A549 (cell line): ENCODE measurements around the gene CAMTA1. TPM values are rescaled to one million over a fixed set of nuclear protein-coding genes. Genes with fewer than 3 reads are reported as not detected.

Source experiments
- ATAC-seq, 2 experiments: fragments of 200-7000 bp in 1 of 2; fragments of >200 bp in 1 of 2; cut with Nextera tagmentation in 1 of 2; cut with Tn5 transposase in 1 of 2; 3 replicates each; pipeline versions ENCODE4 v1.8.0 to v1.9.1; 2018 to 2020; ENCODE audit warnings: mild to moderate bottlenecking in 1 of 2, moderate library complexity in 1 of 2
- CTCF ChIA-PET: fragments of 300-600 bp; sonication (Branson Sonifier 250); formaldehyde crosslinking; extraction: SDS; loops from one replicate; lab custom pipeline; 2021; ENCODE audit warnings: antibody characterized with exemption, inconsistent platforms; lab: Yijun Ruan, JAX
- POLR2A ChIA-PET: fragments of 350-600 bp; formaldehyde crosslinking; extraction: SDS; loops from one replicate; lab custom pipeline; 2021; ENCODE audit warnings: antibody characterized with exemption, inconsistent platforms; lab: Yijun Ruan, JAX
- DNase-seq, 2 experiments: peaks; one replicate each; pipeline versions ENCODE4 v3.0.0 to v3.0.0-alpha.2; 2011 to 2016; ENCODE audit warnings: low read depth in 1 of 2, low spot score in 1 of 2
- FAIRE-seq: peaks from 2 replicates; lab custom pipeline; 2011; peaks lifted over from hg19 to GRCh38; lab: Jason Lieb, UNC
- H3K27ac ChIP-seq, 2 experiments: fragments of >200 bp; sonication (Bioruptor Twin); formaldehyde crosslinking; 3 replicates each; pipeline ENCODE4 v1.5.1; 2016 to 2017
- H3K4me1 ChIP-seq: fragments of >200 bp; sonication (Bioruptor Twin); formaldehyde crosslinking; 3 replicates; pipeline ENCODE4 v1.6.1; 2016
- H3K4me2 ChIP-seq: fragments of >200 bp; sonication (Bioruptor Twin); formaldehyde crosslinking; 3 replicates; pipeline ENCODE4 v1.6.1; 2016
- H3K4me3 ChIP-seq: fragments of >200 bp; sonication (Bioruptor Twin); formaldehyde crosslinking; 3 replicates; pipeline ENCODE4 v1.5.1; 2016
- H3K9me3 ChIP-seq: fragments of >200 bp; sonication (Bioruptor Twin); formaldehyde crosslinking; 3 replicates; pipeline ENCODE4 v1.6.1; 2016
- CEBPB ChIP-seq, 2 experiments: fragments of >200 bp in 1 of 2; sonication (Bioruptor Twin) in 1 of 2; formaldehyde crosslinking in 1 of 2; IDR thresholded peaks; 2 replicates each; pipeline ENCODE4 v1.6.1; 2012 to 2016
- CHD4 ChIP-seq: fragments of 200-600 bp; sonication (generic); IDR thresholded peaks from 2 replicates; pipeline ENCODE4 v1.6.1; 2016; ENCODE audit warnings: antibody characterized with exemption, mild to moderate bottlenecking, borderline replicate concordance
- CTCF ChIP-seq: fragments of >200 bp; sonication (Bioruptor Twin); formaldehyde crosslinking; IDR thresholded peaks from 3 replicates; pipeline ENCODE4 v1.5.1; 2016
- EHF ChIP-seq: fragments of 250-450 bp; sonication (Bioruptor Pico); IDR thresholded peaks from 2 replicates; pipeline ENCODE4 v1.5.0; 2020; ENCODE audit warnings: mild to moderate bottlenecking
- EHMT2 ChIP-seq: fragments of 200-600 bp; sonication (generic); IDR thresholded peaks from 2 replicates; pipeline ENCODE4 v1.6.1; 2016; ENCODE audit warnings: antibody characterized with exemption, low read depth, mild to moderate bottlenecking, moderate library complexity
- ESRRA ChIP-seq: fragments of 150-350 bp; IDR thresholded peaks from 2 replicates; pipeline ENCODE4 v1.6.1; 2014; ENCODE audit warnings: mild to moderate bottlenecking, low read length, borderline replicate concordance
- FOSL2 ChIP-seq, 2 experiments: fragments of 450-650 bp in 1 of 2; fragments of >200 bp in 1 of 2; sonication (Bioruptor Twin) in 1 of 2; formaldehyde crosslinking; IDR thresholded peaks; 2 replicates each; pipeline versions ENCODE4 v1.5.0 to v1.6.1; 2016 to 2020; ENCODE audit warnings: mild to moderate bottlenecking in 1 of 2, moderate library complexity in 1 of 2
- HES2 ChIP-seq: fragments of >200 bp; sonication (Bioruptor Twin); formaldehyde crosslinking; IDR thresholded peaks from 2 replicates; pipeline ENCODE4 v1.6.1; 2016
- HMGXB4 ChIP-seq: fragments of 250-450 bp; sonication (Bioruptor Pico); IDR thresholded peaks from 2 replicates; pipeline ENCODE4 v1.5.0; 2021; ENCODE audit warnings: mild to moderate bottlenecking, moderate library complexity, borderline replicate concordance
- HOXA7 ChIP-seq: fragments of 250-450 bp; sonication (Bioruptor Pico); IDR thresholded peaks from 2 replicates; pipeline ENCODE4 v1.5.0; 2020; ENCODE audit warnings: mild to moderate bottlenecking, moderate library complexity
- HOXB13 ChIP-seq: fragments of 250-450 bp; sonication (Bioruptor Pico); IDR thresholded peaks from 2 replicates; pipeline ENCODE4 v1.5.0; 2020; ENCODE audit warnings: low read depth, mild to moderate bottlenecking, moderate library complexity
- HOXB5 ChIP-seq: fragments of 250-450 bp; sonication (Bioruptor Pico); IDR thresholded peaks from 2 replicates; pipeline ENCODE4 v1.5.0; 2020; ENCODE audit warnings: mild to moderate bottlenecking, moderate library complexity
- KDM1A ChIP-seq: fragments of 200-600 bp; sonication (generic); IDR thresholded peaks from 2 replicates; pipeline ENCODE4 v1.6.1; 2016; ENCODE audit warnings: low read depth, mild to moderate bottlenecking
- MAX ChIP-seq: IDR thresholded peaks from 2 replicates; pipeline ENCODE4 v1.6.1; 2012
- MYC ChIP-seq: IDR thresholded peaks from 2 replicates; pipeline ENCODE4 v1.6.1; 2012; ENCODE audit warnings: mild to moderate bottlenecking, inconsistent platforms, low read length, improper control_type of control experiment, borderline replicate concordance
- NPAS2 ChIP-seq: fragments of 250-450 bp; sonication (Bioruptor Pico); IDR thresholded peaks from 2 replicates; pipeline ENCODE4 v1.8.0; 2022; ENCODE audit warnings: mild to moderate bottlenecking, moderate library complexity, borderline replicate concordance
- NR3C1 ChIP-seq: fragments of >200 bp; sonication (Bioruptor Twin); formaldehyde crosslinking; IDR thresholded peaks from 3 replicates; pipeline ENCODE4 v1.6.1; 2017
- PBX3 ChIP-seq: IDR thresholded peaks from 2 replicates; pipeline ENCODE4 v1.6.1; 2012
- PHF8 ChIP-seq: fragments of 200-600 bp; sonication (generic); IDR thresholded peaks from 2 replicates; pipeline ENCODE4 v1.6.1; 2016; ENCODE audit warnings: low read depth, mild to moderate bottlenecking, antibody characterized with exemption, moderate library complexity, borderline replicate concordance
- POLR2A ChIP-seq: IDR thresholded peaks from 2 replicates; pipeline ENCODE4 v1.6.1; 2012; ENCODE audit warnings: mild to moderate bottlenecking, low read length
- RCOR1 ChIP-seq: fragments of 150-350 bp; IDR thresholded peaks from 2 replicates; pipeline ENCODE4 v1.6.1; 2014; ENCODE audit warnings: antibody characterized with exemption, low read length, low read depth
- REST ChIP-seq: fragments of 200-600 bp; sonication (generic); IDR thresholded peaks from 2 replicates; pipeline ENCODE4 v1.6.1; 2016; ENCODE audit warnings: antibody characterized with exemption, mild to moderate bottlenecking, moderate library complexity
- SREBF2 ChIP-seq: fragments of 450-650 bp; IDR thresholded peaks from 2 replicates; pipeline ENCODE4 v1.6.1; 2014; ENCODE audit warnings: mild to moderate bottlenecking, moderate library complexity
- TP53 ChIP-seq: fragments of 250-450 bp; sonication (Bioruptor Pico); IDR thresholded peaks from 2 replicates; pipeline ENCODE4 v1.5.0; 2021; ENCODE audit warnings: mild to moderate bottlenecking, moderate library complexity
- USF2 ChIP-seq: fragments of 450-650 bp; IDR thresholded peaks from 2 replicates; pipeline ENCODE4 v1.6.1; 2014; ENCODE audit warnings: antibody characterized with exemption
- WGBS: methylation state at CpG from one replicate; pipeline ENCODE4 v1.1.6; 2017; ENCODE audit errors: missing lambda C conversion rate; 5-methylcytosine and 5-hydroxymethylcytosine counted together
- polyA plus RNA-seq, 4 experiments: library from polyadenylated mRNA; depleted of rRNA in 3 of 4; stranded (reverse); fragments of >200 nt; fragmentation: RNase III in 1 of 4; extraction: RNeasy Plus Mini Kit Qiagen cat#74134 plus additional on column Dnase treatment in 1 of 4; gene quantifications; 2 replicates in 3 of 4; 3 replicates in 1 of 4; pipeline ENCODE4 v1.2.3, GENCODE V29; 2011 to 2017

The CAMTA1 gene
- polyA plus RNA-seq, 2 of the 4 experiments (the other 2 are of a cell fraction): 58.8 to 75.0 TPM

- ATAC-seq (no peak), FAIRE-seq (no peak), DNase-seq (peak in 1 of 2 experiments; percentile 17)
- H3K4me1 ChIP-seq: no peaks in the 10 kb centered on the region
- H3K9me3 ChIP-seq: no peaks in the 10 kb centered on the region
- ChIA-PET CTCF (no interaction called here), POLR2A (no interaction called here)
- no peak overlapping the region for H3K4me3 ChIP-seq
- no peak overlapping the region for H3K27ac ChIP-seq
- 55% methylated on average over 6 of the region's 6 CpGs for WGBS
- TF ChIP-seq HMGXB4 (CRISPR knock-in tag): no peak
- TF ChIP-seq TP53 (CRISPR knock-in tag): no peak
- no peak for TF ChIP-seq NR3C1
- TF ChIP-seq NPAS2 (CRISPR knock-in tag): no peak
- TF ChIP-seq POLR2A: no peak
- no peak for TF ChIP-seq MYC
- no peak for TF ChIP-seq SREBF2
- no peak for TF ChIP-seq EHF (CRISPR knock-in tag)
- TF ChIP-seq FOSL2 (IDR thresholded peaks at IDR 0.05): no peak
- no peak for TF ChIP-seq FOSL2 (CRISPR knock-in tag; IDR thresholded peaks at IDR 0.05)
- no peak for TF ChIP-seq ESRRA
- no peak for TF ChIP-seq PHF8
- TF ChIP-seq REST: no peak
- no peak for TF ChIP-seq RCOR1
- TF ChIP-seq HOXA7 (CRISPR knock-in tag): no peak
- TF ChIP-seq HES2: no peak
- no peak for TF ChIP-seq HOXB13 (CRISPR knock-in tag)
- H3K4me2 ChIP-seq: no peak overlapping the region
These were observed 318.6 kb downstream of the CAMTA1 start for GRCh38 chr1:7103874-7104273.

- no peak for ATAC-seq
- TF ChIP-seq CEBPB (IDR thresholded peaks at IDR 0.05) (no peak), USF2 (no peak), KDM1A (no peak), PBX3 (no peak), CHD4 (no peak), HOXB5 (CRISPR knock-in tag) (no peak), NR3C1 (no peak), CTCF (no peak), MAX (no peak), SREBF2 (no peak), EHMT2 (no peak), TP53 (CRISPR knock-in tag) (no peak), NPAS2 (CRISPR knock-in tag) (no peak)
- TF ChIP-seq, all 56 proteins: peak for 0
- Histone ChIP-seq H3K4me1 (no peaks in the 10 kb centered on the region), H3K4me3 (no peak overlapping the region), H3K4me2 (no peak overlapping the region), H3K27ac (no peak overlapping the region), H3K9me3 (no peaks in the 10 kb centered on the region)
- ChIA-PET POLR2A (no interaction called here), CTCF (no interaction called here)
- FAIRE-seq (no peak), DNase-seq (no peak)
- WGBS: 45% methylated on average over 2 of the region's 2 CpGs
These were observed 319.1 kb downstream of the CAMTA1 start for GRCh38 chr1:7104339-7104738.
